PC-3 (cell line): ENCODE results near the gene DAND5. TPM values are rescaled to one million over a fixed set of nuclear protein-coding genes. Genes with fewer than 3 reads are reported as not detected.
A peak's percentile ranks its signal among the peaks of the same experiment; 100 is the strongest.

Source experiments
- ATAC-seq: fragments of 200-7000 bp; cut with Tn5 transposase; 2 replicates; pipeline ENCODE4 v1.9.1; 2020; ENCODE audit warnings: mild to moderate bottlenecking, moderate library complexity
- BruUV-seq: library from RNA; stranded (reverse); fragments of 400-500 nt; replicated peaks from 2 replicates; lab custom pipeline; 2021; lab: Mats Ljungman, UMichigan
- CTCF ChIA-PET: fragments of 300-600 bp; sonication (Branson Sonifier 250); formaldehyde crosslinking; loops from one replicate; lab custom pipeline; 2022; ENCODE audit warnings: antibody characterized with exemption; lab: Charles Lee
- POLR2A ChIA-PET: fragments of 300-600 bp; sonication (Branson Sonifier 250); formaldehyde crosslinking; loops from one replicate; lab custom pipeline; 2022; ENCODE audit warnings: antibody characterized with exemption; ENCODE audit not compliant: unreplicated experiment; lab: Charles Lee
- DNase-seq: peaks from one replicate; pipeline ENCODE4 v3.0.0-alpha.2; 2015
- H2AFZ ChIP-seq: fragments of 300-600 bp; sonication (generic); 2 replicates; pipeline ENCODE4 v1.6.0; 2016; ENCODE audit warnings: antibody characterized with exemption, low read length
- H3F3A ChIP-seq: fragments of 300-600 bp; sonication (generic); one replicate; pipeline ENCODE4 v1.6.0; 2017; ENCODE audit warnings: antibody characterized with exemption, low read length, control low read depth, mild to moderate bottlenecking; ENCODE audit not compliant: unreplicated experiment
- H3K27ac ChIP-seq: fragments of 300-600 bp; sonication (generic); 2 replicates; pipeline ENCODE4 v1.5.1; 2016; ENCODE audit warnings: mild to moderate bottlenecking, low read length
- H3K27me3 ChIP-seq: fragments of 300-600 bp; sonication (generic); 2 replicates; pipeline ENCODE4 v1.6.1; 2016; ENCODE audit warnings: low read length, mixed read lengths
- H3K36me3 ChIP-seq: fragments of 300-600 bp; sonication (generic); 2 replicates; pipeline ENCODE4 v1.6.1; 2016; ENCODE audit warnings: low read depth, mixed run types, low read length, mixed read lengths
- H3K4me1 ChIP-seq: fragments of 300-600 bp; sonication (generic); 2 replicates; pipeline ENCODE4 v1.5.1; 2016; ENCODE audit warnings: low read length; ENCODE audit not compliant: insufficient read depth
- H3K4me2 ChIP-seq: fragments of 300-600 bp; sonication (generic); 2 replicates; pipeline ENCODE4 v1.6.0; 2016; ENCODE audit warnings: low read length
- H3K4me3 ChIP-seq: fragments of 300-600 bp; sonication (generic); 2 replicates; pipeline ENCODE4 v1.5.1; 2016; ENCODE audit warnings: mild to moderate bottlenecking, low read length, mixed read lengths
- H3K79me2 ChIP-seq: fragments of 300-600 bp; sonication (generic); 2 replicates; pipeline ENCODE4 v1.6.1; 2017; ENCODE audit warnings: low read length, mixed read lengths
- H3K9ac ChIP-seq: fragments of 300-600 bp; sonication (generic); 2 replicates; pipeline ENCODE4 v1.6.0; 2016; ENCODE audit warnings: mild to moderate bottlenecking, low read length
- H3K9me2 ChIP-seq: fragments of 300-600 bp; sonication (generic); replicated peaks from 2 replicates; pipeline ENCODE4 v1.6.1; 2016; ENCODE audit warnings: mixed run types, low read length, mixed read lengths
- H3K9me3 ChIP-seq: fragments of 300-600 bp; sonication (generic); 2 replicates; pipeline ENCODE4 v1.6.1; 2016; ENCODE audit warnings: low read length, mixed read lengths
- H4K20me1 ChIP-seq: fragments of 300-600 bp; sonication (generic); 2 replicates; pipeline ENCODE4 v1.6.1; 2016; ENCODE audit warnings: low read length, mixed read lengths
- CTCF ChIP-seq: fragments of 300-600 bp; sonication (generic); conservative IDR thresholded peaks from 2 replicates; pipeline ENCODE4 v1.5.1; 2017; ENCODE audit warnings: antibody characterized with exemption, low read depth, mild to moderate bottlenecking, low read length
- EZH2 ChIP-seq: fragments of 300-600 bp; sonication (generic); IDR thresholded peaks from one replicate; pipeline ENCODE4 v1.6.1; 2017; ENCODE audit warnings: antibody characterized with exemption, mild to moderate bottlenecking, low read length; ENCODE audit not compliant: unreplicated experiment
- EZH2phosphoT487 ChIP-seq: fragments of 300-600 bp; sonication (generic); IDR thresholded peaks from 2 replicates; pipeline ENCODE4 v1.6.1; 2018; ENCODE audit warnings: mild to moderate bottlenecking, antibody characterized with exemption, low read length, borderline replicate concordance
- intact Hi-C: fragments of 100-400 bp; cut with micrococcal nuclease; formaldehyde crosslinking; loops from 2 replicates; pipeline ENCODE4 v1.9.0; 2023
- total RNA-seq: library from RNA; depleted of rRNA; stranded (reverse); fragments of >200 nt; gene quantifications from 2 replicates; pipeline ENCODE4 v1.2.3, GENCODE V29; 2014

DAND5 gene
- total RNA-seq, 1 experiment from 2014 or later = 0.55 TPM

- Histone ChIP-seq H3K79me2 (peaks cover 78% of the 10 kb centered on the region), H4K20me1 (peaks cover 7% of the 10 kb centered on the region; the same call in 1 of the 2 replicates), H3K4me2 (no peak overlapping the region), H3K27me3 (no peaks in the 10 kb centered on the region), H3K9ac (no peak overlapping the region), H3K9me3 (no peaks in the 10 kb centered on the region), H3K4me1 (peaks cover 2% of the 10 kb centered on the region), H3K36me3 (0 out of 2 replicates have a peak, but pooled peaks cover 4% of the 10 kb centered on the region), H3K27ac (no peak overlapping the region), H3K4me3 (no peak overlapping the region), H3K9me2 (no peaks in the 10 kb centered on the region), H2AFZ (no peak overlapping the region), H3F3A (no peaks in the 10 kb centered on the region)
- ATAC-seq = no peak
- intact Hi-C loops = no loop called here
- no TSS peak for BruUV-seq
- CTCF ChIA-PET = no interaction called here
- TF ChIP-seq EZH2phosphoT487 (no peak), EZH2 (no peak), CTCF (peak; percentile 42)
- DNase-seq = no peak
- POLR2A ChIA-PET = no interaction called here
These were observed 38.1 kb downstream of the DAND5 start for GRCh38 chr19:13007292-13008045.

- DNase-seq = peak; percentile 43
- intact Hi-C loops = no loop called here
- 0 out of 2 replicates have a peak, but pooled peaks have one; percentile 8 for ATAC-seq
- BruUV-seq = no TSS peak
- ChIA-PET POLR2A (no interaction called here), CTCF (interaction anchor here (0.6 to 0.8 kb wide), 2 partner anchors 17 to 52 kb away, joined by 3 to 4 read pairs; no protein-coding TSS in a partner anchor)
- H3K4me3 ChIP-seq = no peak overlapping the region
- H3K9me3 ChIP-seq = no peaks in the 10 kb centered on the region
- peaks cover 7% of the 10 kb centered on the region; the same call in 1 of the 2 replicates for H4K20me1 ChIP-seq
- no peak overlapping the region for H3K27ac ChIP-seq
- H3K4me1 ChIP-seq = peaks cover 11% of the 10 kb centered on the region
- no peaks in the 10 kb centered on the region for H3K27me3 ChIP-seq
- H3K4me2 ChIP-seq = no peak overlapping the region
- no peak overlapping the region for H2AFZ ChIP-seq
- H3K9ac ChIP-seq = no peak overlapping the region
- peaks cover 78% of the 10 kb centered on the region for H3K79me2 ChIP-seq
- no peaks in the 10 kb centered on the region for H3K9me2 ChIP-seq
- 0 out of 2 replicates have a peak, but pooled peaks cover 4% of the 10 kb centered on the region for H3K36me3 ChIP-seq
- no peaks in the 10 kb centered on the region for H3F3A ChIP-seq
- TF ChIP-seq EZH2phosphoT487 = no peak
- peak; percentile 14; the same call in 1 of the 2 replicates for TF ChIP-seq CTCF
These were observed 39.8 kb downstream of the DAND5 start for GRCh38 chr19:13008926-13009787.
